K562 (cell line): ENCODE data around the gene CCDC187.

Experiments
- ARHGAP35 ChIP-seq: fragments of 450-650 bp; IDR thresholded peaks from 2 replicates; pipeline ENCODE4 v1.6.1; 2018; ENCODE audit not compliant: partially characterized antibody
- CREB1 ChIP-seq, 2 experiments: sonication (generic) in 1 of 2; formaldehyde crosslinking in 1 of 2; IDR thresholded peaks; 2 replicates each; pipeline versions ENCODE4 v1.6.1 to v1.8.0; 2012 to 2022; ENCODE audit warnings: inconsistent platforms in 1 of 2, mild to moderate bottlenecking in 1 of 2, missing genetic modification reagents in 1 of 2, moderate library complexity in 1 of 2
- CTCF ChIP-seq, 3 experiments: IDR thresholded peaks in 2 of 3; conservative IDR thresholded peaks in 1 of 3; 2 replicates each; pipeline ENCODE4 v1.5.1; 2011 to 2012; ENCODE audit warnings: low read length in 3 of 3, mild to moderate bottlenecking in 3 of 3, control low read depth in 2 of 3, improper control_type of control experiment in 1 of 3, inconsistent platforms in 1 of 3, low read depth in 1 of 3, mixed read lengths in 1 of 3, moderate library complexity in 1 of 3; ENCODE audit not compliant: insufficient read depth in 2 of 3
- FIP1L1 ChIP-seq: fragments of 200-400 bp; formaldehyde crosslinking; IDR thresholded peaks from 2 replicates; pipeline ENCODE4 v1.6.1; 2018; ENCODE audit warnings: mild to moderate bottlenecking, low read depth, low read length; ENCODE audit not compliant: poor library complexity, severe bottlenecking
- RBM22 ChIP-seq: fragments of 200-400 bp; formaldehyde crosslinking; IDR thresholded peaks from 2 replicates; pipeline ENCODE4 v1.6.1; 2018; ENCODE audit warnings: low read length, low read depth; ENCODE audit not compliant: poor library complexity, severe bottlenecking
- ZNF12 ChIP-seq: sonication (generic); formaldehyde crosslinking; IDR thresholded peaks from 2 replicates; pipeline ENCODE4 v1.4.0; 2020; ENCODE audit warnings: mild to moderate bottlenecking, missing genetic modification reagents

GRCh38 chr9:136331556-136332481 is 27.9 kb upstream of the CCDC187 start:
- TF ChIP-seq ARHGAP35, result no peak
- TF ChIP-seq CTCF (IDR thresholded peaks at IDR 0.05 in 2 of 3, conservative IDR thresholded peaks at IDR 0.05 in 1 of 3; ENCODE audit: insufficient read depth in 2 of 3, low read depth in 1 of 3, low read length in 3 of 3), result no peak
- TF ChIP-seq ZNF12 (CRISPR knock-in tag), result no peak
- TF ChIP-seq CREB1 (IDR thresholded peaks at IDR 0.05), result no peak
- TF ChIP-seq CREB1 (CRISPR knock-in tag; IDR thresholded peaks at IDR 0.05), result no peak
- TF ChIP-seq FIP1L1, result no peak
- TF ChIP-seq RBM22, result no peak
